Chondrocyte (in vitro differentiated cells): ENCODE results near the gene GPC3. TPM values are rescaled to one million over a fixed set of nuclear protein-coding genes. Genes with fewer than 3 reads are reported as not detected.
A peak's percentile ranks its signal among the peaks of the same experiment; 100 is the strongest.

Source experiments
- DNase-seq: peaks from one replicate; pipeline ENCODE4 v3.0.0; 2021; ENCODE audit warnings: mixed read lengths, low spot score
- H3K27ac Mint-ChIP-seq: one replicate; pipeline ENCODE4 v1.8.0; 2021; ENCODE audit warnings: mild to moderate bottlenecking, moderate library complexity, mixed read lengths; ENCODE audit not compliant: unreplicated experiment
- H3K27me3 Mint-ChIP-seq: 2 replicates; pipeline ENCODE4 v1.8.0; 2021; ENCODE audit warnings: low read depth, mixed read lengths
- H3K36me3 Mint-ChIP-seq: 2 replicates; pipeline ENCODE4 v1.8.0; 2021; ENCODE audit warnings: low read depth, mixed read lengths
- H3K4me1 Mint-ChIP-seq: 2 replicates; pipeline ENCODE4 v1.8.0; 2021; ENCODE audit warnings: low read depth, mild to moderate bottlenecking, mixed read lengths
- H3K4me3 Mint-ChIP-seq: one replicate; pipeline ENCODE4 v1.8.0; 2021; ENCODE audit warnings: mild to moderate bottlenecking, moderate library complexity, mixed read lengths; ENCODE audit not compliant: unreplicated experiment
- H3K9me3 Mint-ChIP-seq: 2 replicates; pipeline ENCODE4 v1.8.0; 2021; ENCODE audit warnings: low read depth, mixed read lengths
- total RNA-seq: library from RNA; stranded (reverse); gene quantifications from 3 replicates; pipeline ENCODE4 v1.2.1, GENCODE V29; 2021
- TF ChIP-seq, protein P1 (sequence below): fragments of 200-600 bp; sonication (generic); IDR thresholded peaks from 2 replicates; pipeline ENCODE4 v1.5.0; 2021; ENCODE audit warnings: antibody characterized with exemption, mild to moderate bottlenecking, moderate library complexity

The GPC3 gene
- total RNA-seq, 1 donor from 2014 or later: 1.9 TPM

DNA sequence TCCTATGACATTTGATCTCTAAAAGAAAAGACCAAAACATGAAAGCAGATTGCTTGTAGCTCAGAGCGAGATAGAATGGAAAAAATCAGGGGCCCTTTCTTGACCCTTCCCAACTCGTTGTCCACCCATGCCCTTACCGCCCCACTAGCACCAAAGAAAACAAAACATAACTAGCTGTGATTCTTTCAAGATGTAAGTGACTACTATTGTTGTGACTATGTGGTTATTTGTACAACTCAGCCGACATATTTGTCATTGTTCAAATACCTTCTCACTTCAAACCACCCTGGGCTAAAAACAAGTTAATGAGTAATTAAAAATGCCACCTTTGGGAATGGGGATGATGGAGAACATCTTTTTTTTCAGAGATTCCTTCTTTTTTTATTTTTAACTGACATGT lies 399.0 kb downstream of the GPC3 start:
- DNase-seq: no peak
- no peaks in the 10 kb centered on the region for H3K36me3 Mint-ChIP-seq
- H3K4me1 Mint-ChIP-seq: peaks cover 24% of the 10 kb centered on the region

DNA sequence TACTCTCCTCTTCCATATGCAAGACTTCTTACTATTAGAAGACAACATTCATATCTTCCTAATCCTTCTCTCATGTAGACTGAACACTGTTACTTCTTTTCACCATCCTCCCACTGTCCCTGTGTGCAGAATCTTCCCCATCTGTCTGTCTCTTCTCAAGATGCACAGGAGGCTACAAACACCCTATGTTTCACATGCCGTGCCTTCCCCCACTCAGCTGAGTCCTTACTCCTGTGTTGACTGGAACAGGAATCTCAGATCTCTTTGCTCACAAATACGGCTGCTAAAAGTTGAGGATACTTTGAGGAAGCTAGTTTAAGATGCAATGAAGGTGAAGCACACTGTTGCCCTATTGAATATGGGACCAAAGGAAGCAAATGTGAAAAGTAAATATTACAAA lies 401.6 kb downstream of the GPC3 start:
- Mint-ChIP-seq H3K9me3 (no peaks in the 10 kb centered on the region), H3K27me3 (no peaks in the 10 kb centered on the region), H3K4me3 (no peak overlapping the region), H3K27ac (no peak overlapping the region), H3K36me3 (no peaks in the 10 kb centered on the region), H3K4me1 (peaks cover 34% of the 10 kb centered on the region)
- no peak for DNase-seq
- TF ChIP-seq, protein P1, sequence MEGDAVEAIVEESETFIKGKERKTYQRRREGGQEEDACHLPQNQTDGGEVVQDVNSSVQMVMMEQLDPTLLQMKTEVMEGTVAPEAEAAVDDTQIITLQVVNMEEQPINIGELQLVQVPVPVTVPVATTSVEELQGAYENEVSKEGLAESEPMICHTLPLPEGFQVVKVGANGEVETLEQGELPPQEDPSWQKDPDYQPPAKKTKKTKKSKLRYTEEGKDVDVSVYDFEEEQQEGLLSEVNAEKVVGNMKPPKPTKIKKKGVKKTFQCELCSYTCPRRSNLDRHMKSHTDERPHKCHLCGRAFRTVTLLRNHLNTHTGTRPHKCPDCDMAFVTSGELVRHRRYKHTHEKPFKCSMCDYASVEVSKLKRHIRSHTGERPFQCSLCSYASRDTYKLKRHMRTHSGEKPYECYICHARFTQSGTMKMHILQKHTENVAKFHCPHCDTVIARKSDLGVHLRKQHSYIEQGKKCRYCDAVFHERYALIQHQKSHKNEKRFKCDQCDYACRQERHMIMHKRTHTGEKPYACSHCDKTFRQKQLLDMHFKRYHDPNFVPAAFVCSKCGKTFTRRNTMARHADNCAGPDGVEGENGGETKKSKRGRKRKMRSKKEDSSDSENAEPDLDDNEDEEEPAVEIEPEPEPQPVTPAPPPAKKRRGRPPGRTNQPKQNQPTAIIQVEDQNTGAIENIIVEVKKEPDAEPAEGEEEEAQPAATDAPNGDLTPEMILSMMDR: no peak

More for the DNA sequence above, 399.0 kb downstream of the GPC3 start:
- Mint-ChIP-seq H3K4me3 (no peak overlapping the region), H3K27me3 (no peaks in the 10 kb centered on the region), H3K9me3 (no peaks in the 10 kb centered on the region), H3K27ac (peak overlapping the region; percentile 28)
- TF ChIP-seq, protein P1: no peak

DNA sequence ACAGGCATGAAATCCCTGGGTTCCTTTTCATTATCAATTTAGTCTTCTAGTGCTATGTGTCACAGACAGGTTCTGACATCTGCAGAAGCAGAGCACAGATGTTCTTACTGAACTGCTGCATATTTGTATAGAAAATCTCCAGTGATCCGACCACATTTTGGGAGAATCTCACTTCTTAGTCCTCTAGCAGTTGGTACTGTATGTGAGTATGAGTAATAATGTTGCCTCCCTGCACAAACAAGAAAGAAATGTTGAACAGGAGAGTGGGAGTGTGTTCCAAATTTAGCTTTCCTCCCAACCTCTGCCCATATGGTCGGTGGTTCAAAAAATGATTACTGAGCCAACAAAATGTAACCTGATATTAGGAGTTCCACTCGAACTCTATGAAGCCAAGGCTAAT lies 404.8 kb downstream of the GPC3 start:
- DNase-seq: no peak
- H3K27me3 Mint-ChIP-seq: no peaks in the 10 kb centered on the region
- H3K9me3 Mint-ChIP-seq: no peaks in the 10 kb centered on the region
- no peak overlapping the region for H3K27ac Mint-ChIP-seq
- TF ChIP-seq, protein P1: no peak
- no peak overlapping the region for H3K4me3 Mint-ChIP-seq
- H3K4me1 Mint-ChIP-seq: peaks cover 26% of the 10 kb centered on the region
- H3K36me3 Mint-ChIP-seq: no peaks in the 10 kb centered on the region

DNA sequence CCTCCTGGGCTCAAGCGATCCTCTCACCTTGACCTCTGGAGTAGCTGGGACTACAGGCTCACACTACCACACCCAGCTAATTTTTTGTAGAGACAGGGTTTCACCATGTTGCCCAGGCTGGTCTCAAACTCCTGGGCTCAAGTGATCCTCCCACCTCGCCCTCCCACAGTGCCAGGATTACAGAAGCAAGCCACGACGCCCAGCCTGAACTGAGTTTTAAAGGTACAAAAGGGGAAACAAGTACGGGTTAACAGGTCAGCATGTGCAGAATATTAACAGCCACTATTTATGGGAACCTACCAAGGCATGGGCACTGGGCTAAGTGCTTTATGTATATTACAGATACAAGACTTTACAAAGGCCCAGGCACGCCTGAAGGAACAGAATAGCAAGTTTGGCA lies 405.8 kb downstream of the GPC3 start:
- Mint-ChIP-seq H3K9me3 (no peaks in the 10 kb centered on the region), H3K27ac (no peak overlapping the region), H3K4me3 (no peak overlapping the region), H3K4me1 (peaks cover 32% of the 10 kb centered on the region), H3K27me3 (no peaks in the 10 kb centered on the region), H3K36me3 (no peaks in the 10 kb centered on the region)
- no peak for DNase-seq
- TF ChIP-seq, protein P1: no peak

DNA sequence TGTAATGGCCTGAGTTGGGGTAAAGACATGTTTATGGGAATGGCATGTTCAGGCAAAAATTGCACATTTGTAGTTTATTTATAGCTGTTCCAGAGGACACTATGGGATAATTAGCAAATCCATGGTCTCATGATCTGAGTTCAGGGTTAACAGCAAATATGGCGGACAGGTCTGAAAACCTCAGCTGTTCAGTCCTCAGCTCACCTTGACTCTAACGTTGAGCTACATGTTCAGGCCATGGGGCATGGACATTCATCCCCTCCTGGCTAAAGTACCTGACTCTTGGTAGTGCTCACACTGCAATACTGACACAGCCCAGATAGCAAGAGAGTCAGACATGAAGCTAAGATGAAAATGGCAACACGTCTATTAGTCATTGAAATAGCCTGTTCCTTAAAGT lies 408.5 kb downstream of the GPC3 start:
- no peak overlapping the region for H3K4me3 Mint-ChIP-seq
- H3K4me1 Mint-ChIP-seq: peaks cover 29% of the 10 kb centered on the region
- TF ChIP-seq, protein P1: no peak
- no peaks in the 10 kb centered on the region for H3K27me3 Mint-ChIP-seq
- peaks cover 12% of the 10 kb centered on the region for H3K9me3 Mint-ChIP-seq
- no peak for DNase-seq
- no peak overlapping the region for H3K27ac Mint-ChIP-seq
- no peaks in the 10 kb centered on the region for H3K36me3 Mint-ChIP-seq
